ENCODE measurements around the gene CHRNB2. TPM values are rescaled to one million over a fixed set of nuclear protein-coding genes. Genes with fewer than 3 reads are reported as not detected.

The CHRNB2 gene
- total RNA-seq, 1 experiment from 2014 or later, result 1.0 TPM

Other genes with a start within 250 kb of the CHRNB2 start
- gene AQP10, start 246.7 kb upstream of the CHRNB2 start, total RNA-seq (2014; rRNA removed; shearing (Covaris generic)), result not detected in 2 replicates
- gene ATP8B2, start 242.3 kb upstream of the CHRNB2 start, total RNA-seq (2014; rRNA removed; shearing (Covaris generic)), result 31.6 and 41.7 TPM in 2 replicates
- 0.80 and 6.4 TPM in 2 replicates for gene IL6R, start 162.4 kb upstream of the CHRNB2 start, total RNA-seq (2014; rRNA removed; shearing (Covaris generic))
- not detected in 2 replicates for gene TDRD10, start 65.6 kb upstream of the CHRNB2 start, total RNA-seq (2014; rRNA removed; shearing (Covaris generic))
- 0.06 and 0.11 TPM in 2 replicates for gene SHE, start 65.4 kb upstream of the CHRNB2 start, total RNA-seq (2014; rRNA removed; shearing (Covaris generic))
- gene UBE2Q1, start 9.1 kb upstream of the CHRNB2 start, total RNA-seq (2014; rRNA removed; shearing (Covaris generic)), result 39.9 and 78.3 TPM in 2 replicates
- gene ADAR, start 40.4 kb downstream of the CHRNB2 start, total RNA-seq (2014; rRNA removed; shearing (Covaris generic)), result 70.8 and 83.9 TPM in 2 replicates